Limb (tissue), 2 donors: ENCODE data around the gene ADGRL3.

Experiments
- DNase-seq, 2 donors: peaks; one replicate each; pipeline ENCODE4 v3.0.0-alpha.2; 2016; ENCODE audit errors: extremely low spot score in 2 of 2

The ADGRL3 gene

GRCh38 chr4:61540944-61541343, 340.8 kb downstream of the ADGRL3 start:
- DNase-seq, result no peak

GRCh38 chr4:61541459-61541858, 341.3 kb downstream of the ADGRL3 start:
- no peak for DNase-seq

GRCh38 chr4:61543976-61544375, 343.9 kb downstream of the ADGRL3 start:
- no peak for DNase-seq

- DNase-seq, result no peak
These were observed 345.9 kb downstream of the ADGRL3 start for GRCh38 chr4:61545902-61546480.

- no peak for DNase-seq
These were observed 349.2 kb downstream of the ADGRL3 start for GRCh38 chr4:61549336-61549735.

GRCh38 chr4:61553557-61554125, 353.5 kb downstream of the ADGRL3 start:
- no peak for DNase-seq

GRCh38 chr4:61555789-61556188, 355.7 kb downstream of the ADGRL3 start:
- no peak for DNase-seq

GRCh38 chr4:61556277-61556676, 356.2 kb downstream of the ADGRL3 start:
- DNase-seq, result no peak

- DNase-seq, result no peak
These were observed 359.3 kb downstream of the ADGRL3 start for GRCh38 chr4:61559396-61559795.

GRCh38 chr4:61561028-61561427, 360.9 kb downstream of the ADGRL3 start:
- no peak for DNase-seq

GRCh38 chr4:61571761-61572559, 371.8 kb downstream of the ADGRL3 start:
- DNase-seq, result peak in 1 of 2 donors; percentile 23

GRCh38 chr4:61575796-61576195, 375.7 kb downstream of the ADGRL3 start:
- DNase-seq, result no peak

GRCh38 chr4:61579786-61580185, 379.7 kb downstream of the ADGRL3 start:
- DNase-seq, result no peak

GRCh38 chr4:61580721-61581377, 380.7 kb downstream of the ADGRL3 start:
- DNase-seq, result no peak

- DNase-seq, result no peak
These were observed 383.6 kb downstream of the ADGRL3 start for GRCh38 chr4:61583696-61584095.

GRCh38 chr4:61588621-61589402, 388.7 kb downstream of the ADGRL3 start:
- no peak for DNase-seq

GRCh38 chr4:61590881-61591280, 390.8 kb downstream of the ADGRL3 start:
- no peak for DNase-seq

GRCh38 chr4:61596606-61597340, 396.6 kb downstream of the ADGRL3 start:
- no peak for DNase-seq

- no peak for DNase-seq
These were observed 403.0 kb downstream of the ADGRL3 start for GRCh38 chr4:61603086-61603485.

GRCh38 chr4:61604054-61604453, 403.9 kb downstream of the ADGRL3 start:
- no peak for DNase-seq

- DNase-seq, result no peak
These were observed 405.9 kb downstream of the ADGRL3 start for GRCh38 chr4:61605984-61606383.
